Measurements from ENCODE around the gene GRAMD1A.

GRCh38 chr19:35029737-35030256, 29.7 kb downstream of the GRAMD1A start:
- no peak for TF ChIP-seq CTCF (IDR thresholded peaks at IDR 0.05)
- no peak for TF ChIP-seq POLR2A (IDR thresholded peaks at IDR 0.05)
